Mucosa of descending colon (tissue), 3 donors: ENCODE data around the gene CNPY4. TPM values are rescaled to one million over a fixed set of nuclear protein-coding genes. Genes with fewer than 3 reads are reported as not detected.

Experiments used
- ATAC-seq: fragments of 200-7000 bp; cut with Tn5 transposase; one replicate; pipeline ENCODE4 v1.9.1; 2020; ENCODE audit warnings: mild to moderate bottlenecking, moderate library complexity
- DNase-seq, 3 donors: peaks; one replicate each; pipeline ENCODE4 v3.0.0-alpha.2; 2020
- H3K36me3 ChIP-seq: fragments of 200-600 bp; one replicate; pipeline ENCODE4 v1.8.0; 2021; ENCODE audit warnings: low read depth, mild to moderate bottlenecking
- H3K4me1 ChIP-seq: fragments of 200-600 bp; one replicate; pipeline ENCODE4 v1.8.0; 2021; ENCODE audit warnings: low read depth, mild to moderate bottlenecking
- H3K4me3 ChIP-seq: fragments of 200-600 bp; one replicate; pipeline ENCODE4 v1.8.0; 2021; ENCODE audit warnings: mild to moderate bottlenecking
- H3K9me3 ChIP-seq: fragments of 200-600 bp; one replicate; pipeline ENCODE4 v1.8.0; 2021; ENCODE audit warnings: mild to moderate bottlenecking
- intact Hi-C, 2 donors: fragments of 100-400 bp; cut with DNase I in 1 of 2; cut with micrococcal nuclease in 1 of 2; formaldehyde crosslinking; loops; one replicate each; pipeline versions ENCODE4 v1.11.0 to v1.11.1; 2022; cut with DNase I, micrococcal nuclease
- long read RNA-seq, 2 donors: library from polyadenylated mRNA; unstranded; transcript quantifications; one replicate each; pipeline ENCODE4 v2.0.0, GENCODE V29; 2019 to 2021
- total RNA-seq, 3 donors: library from RNA; stranded (reverse); fragmentation: NEBNext Ultra II Directional in 2 of 3; extraction: Animal tissue kit (Norgen Biotek cat#: 25700) in 2 of 3; gene quantifications; one replicate each; pipeline versions ENCODE4 v1.2.1 to v1.2.4, GENCODE V29; 2021 to 2023
- TF ChIP-seq, protein P1 (sequence below): fragments of 200-600 bp; IDR thresholded peaks from one replicate; pipeline ENCODE4 v1.8.0; 2022; ENCODE audit warnings: antibody characterized with exemption, mild to moderate bottlenecking
- donor health status: DM: no; HTN: no; CAD: no; lungs with moderate emphysema.
- donor health status: DM: no; HTN: no; CAD: no.
- donor health status: DM: no; HTN: yes; CAD: no.

Gene CNPY4, protein sequence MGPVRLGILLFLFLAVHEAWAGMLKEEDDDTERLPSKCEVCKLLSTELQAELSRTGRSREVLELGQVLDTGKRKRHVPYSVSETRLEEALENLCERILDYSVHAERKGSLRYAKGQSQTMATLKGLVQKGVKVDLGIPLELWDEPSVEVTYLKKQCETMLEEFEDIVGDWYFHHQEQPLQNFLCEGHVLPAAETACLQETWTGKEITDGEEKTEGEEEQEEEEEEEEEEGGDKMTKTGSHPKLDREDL
- 10 to 100 TPM in 1 of 3 donors, 1 to 10 TPM in 2; 7.8 to 19.4 (median 8.6) TPM for total RNA-seq
- long read RNA-seq, donor 1, transcript CNPY4-201 (6 exons, 1,502 nt) = major isoform, 11 of 13 reads
- long read RNA-seq, donor 1, partial matches to known transcripts = 2 of 13 reads
- long read RNA-seq, donor 1, other reads (novel, unspliced or antisense) = 0 of 13 reads
- long read RNA-seq, donor 2, partial matches to known transcripts = 0 of 5 reads
- long read RNA-seq, donor 2, other reads (novel, unspliced or antisense) = 2 of 5 reads

DNA sequence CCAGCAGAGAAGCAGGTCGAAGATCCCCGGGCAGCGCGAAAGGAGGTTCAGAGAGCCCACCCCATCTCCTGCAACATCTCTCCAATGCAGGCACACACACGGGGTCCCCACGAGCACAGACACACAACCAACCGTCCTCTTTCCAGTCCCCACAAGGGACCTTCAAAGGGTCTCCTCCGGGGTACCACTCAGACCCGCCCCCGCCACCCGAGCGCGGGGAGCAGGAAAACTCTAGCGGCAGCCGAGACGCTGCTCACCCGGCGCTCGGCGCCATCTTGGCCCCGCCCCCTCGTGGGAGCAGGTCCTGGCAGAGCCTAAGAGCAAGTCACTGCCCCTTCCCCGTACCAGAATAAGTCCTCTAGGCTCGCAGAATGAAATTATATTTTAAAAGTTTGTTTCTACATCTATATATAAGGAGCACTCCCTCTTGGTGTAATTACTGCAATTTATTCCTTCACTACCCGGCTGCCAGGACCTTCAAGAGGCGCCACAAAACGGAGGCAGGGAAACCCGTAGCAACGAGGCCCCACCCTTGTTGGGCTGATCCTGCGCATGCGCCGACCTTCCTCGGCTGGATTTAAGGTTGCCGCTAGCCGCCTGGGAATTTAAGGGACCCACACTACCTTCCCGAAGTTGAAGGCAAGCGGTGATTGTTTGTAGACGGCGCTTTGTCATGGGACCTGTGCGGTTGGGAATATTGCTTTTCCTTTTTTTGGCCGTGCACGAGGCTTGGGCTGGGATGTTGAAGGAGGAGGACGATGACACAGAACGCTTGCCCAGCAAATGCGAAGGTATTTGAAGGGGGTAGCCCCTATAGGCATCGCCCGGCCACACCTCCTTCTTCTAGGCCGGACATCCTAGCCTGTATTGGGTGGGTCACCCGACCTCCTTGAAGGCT lies at the start of gene CNPY4, which contains the start of gene TAF6:
TSS of gene CNPY4 (plus strand) at position 563 of the 898 bp plus-strand sequence. CDS start at position 674, 111 bp downstream.
TSS of gene TAF6 (minus strand) at position 287 of the 898 bp plus-strand sequence. CDS start 5,149 bp downstream, outside the sequence.
- intact Hi-C loops = no loop called here
- H3K4me3 ChIP-seq = peak within 1 kb of the TSS; percentile 54
- peak; percentile 94 to 97 (median 96) for DNase-seq
- peak; percentile 93 for ATAC-seq
- H3K9me3 ChIP-seq = no peaks in the 10 kb centered on the region
- TF ChIP-seq, protein P1, sequence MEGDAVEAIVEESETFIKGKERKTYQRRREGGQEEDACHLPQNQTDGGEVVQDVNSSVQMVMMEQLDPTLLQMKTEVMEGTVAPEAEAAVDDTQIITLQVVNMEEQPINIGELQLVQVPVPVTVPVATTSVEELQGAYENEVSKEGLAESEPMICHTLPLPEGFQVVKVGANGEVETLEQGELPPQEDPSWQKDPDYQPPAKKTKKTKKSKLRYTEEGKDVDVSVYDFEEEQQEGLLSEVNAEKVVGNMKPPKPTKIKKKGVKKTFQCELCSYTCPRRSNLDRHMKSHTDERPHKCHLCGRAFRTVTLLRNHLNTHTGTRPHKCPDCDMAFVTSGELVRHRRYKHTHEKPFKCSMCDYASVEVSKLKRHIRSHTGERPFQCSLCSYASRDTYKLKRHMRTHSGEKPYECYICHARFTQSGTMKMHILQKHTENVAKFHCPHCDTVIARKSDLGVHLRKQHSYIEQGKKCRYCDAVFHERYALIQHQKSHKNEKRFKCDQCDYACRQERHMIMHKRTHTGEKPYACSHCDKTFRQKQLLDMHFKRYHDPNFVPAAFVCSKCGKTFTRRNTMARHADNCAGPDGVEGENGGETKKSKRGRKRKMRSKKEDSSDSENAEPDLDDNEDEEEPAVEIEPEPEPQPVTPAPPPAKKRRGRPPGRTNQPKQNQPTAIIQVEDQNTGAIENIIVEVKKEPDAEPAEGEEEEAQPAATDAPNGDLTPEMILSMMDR = no peak
- H3K4me1 ChIP-seq = peaks cover 24% of the 10 kb centered on the region
- no peaks in the 10 kb centered on the region for H3K36me3 ChIP-seq

DNA sequence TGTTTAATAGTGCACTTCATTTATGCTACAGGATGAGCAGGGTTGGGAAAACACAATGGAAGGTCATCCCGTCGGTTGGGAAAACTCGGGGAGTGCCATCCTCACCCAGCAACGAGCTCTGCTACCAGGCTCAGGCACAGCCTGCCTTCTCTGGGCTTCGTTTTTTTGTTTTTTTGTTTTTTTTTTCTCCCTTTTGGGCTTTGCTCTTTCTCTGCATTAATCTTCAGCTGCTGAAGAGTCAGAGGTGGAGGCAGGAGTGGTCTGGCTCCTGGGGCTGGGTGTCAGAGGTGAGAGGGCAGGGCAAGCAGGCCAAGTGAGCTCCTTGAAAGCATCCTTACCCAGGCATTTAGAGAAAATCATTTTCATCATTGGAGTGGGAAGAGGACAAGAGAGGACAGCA lies 49.4 kb upstream of the CNPY4 start:
- DNase-seq (no peak), ATAC-seq (no peak)
- Histone ChIP-seq H3K4me3 (no peak overlapping the region), H3K4me1 (no peaks in the 10 kb centered on the region), H3K36me3 (peaks cover 34% of the 10 kb centered on the region), H3K9me3 (peaks cover 28% of the 10 kb centered on the region)
- intact Hi-C loops = no loop called here
- TF ChIP-seq, protein P1 = no peak

DNA sequence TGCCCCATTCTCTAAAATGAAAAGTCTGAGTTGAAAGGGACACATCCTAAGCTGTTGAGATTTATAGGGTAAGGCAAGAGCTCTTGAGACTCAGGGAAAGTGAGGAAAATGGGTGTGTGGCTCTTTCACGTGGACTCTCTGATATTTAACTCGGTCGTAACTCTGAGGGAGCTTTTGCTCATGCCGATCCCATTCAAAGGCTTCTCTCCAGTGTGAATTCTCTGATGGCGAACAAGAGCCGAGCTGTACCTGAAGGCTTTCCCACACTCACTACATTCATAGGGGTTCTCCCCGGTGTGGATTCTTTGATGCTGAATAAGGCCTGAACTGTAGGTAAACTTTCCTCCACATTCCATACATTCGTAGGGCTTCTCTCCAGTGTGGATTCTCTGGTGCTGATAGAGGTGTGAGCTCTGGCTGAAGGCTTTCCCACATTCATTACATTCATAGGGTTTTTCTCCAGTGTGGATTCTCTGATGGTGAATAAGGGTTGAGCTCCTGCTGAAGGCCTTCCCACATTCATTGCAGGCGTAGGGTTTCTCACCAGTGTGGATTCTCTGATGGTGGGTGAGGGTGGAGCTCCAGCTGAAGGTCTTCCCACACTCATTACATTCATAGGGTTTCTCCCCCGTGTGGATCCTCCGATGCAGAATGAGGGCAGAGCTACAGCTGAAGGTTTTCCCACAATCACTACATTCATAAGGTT lies 48.3 kb upstream of the CNPY4 start:
- intact Hi-C loops = no loop called here
- ATAC-seq (no peak), DNase-seq (no peak)
- Histone ChIP-seq H3K4me3 (no peak overlapping the region), H3K9me3 (peaks cover 28% of the 10 kb centered on the region), H3K36me3 (peaks cover 34% of the 10 kb centered on the region), H3K4me1 (no peaks in the 10 kb centered on the region)
- TF ChIP-seq, protein P1 = no peak

DNA sequence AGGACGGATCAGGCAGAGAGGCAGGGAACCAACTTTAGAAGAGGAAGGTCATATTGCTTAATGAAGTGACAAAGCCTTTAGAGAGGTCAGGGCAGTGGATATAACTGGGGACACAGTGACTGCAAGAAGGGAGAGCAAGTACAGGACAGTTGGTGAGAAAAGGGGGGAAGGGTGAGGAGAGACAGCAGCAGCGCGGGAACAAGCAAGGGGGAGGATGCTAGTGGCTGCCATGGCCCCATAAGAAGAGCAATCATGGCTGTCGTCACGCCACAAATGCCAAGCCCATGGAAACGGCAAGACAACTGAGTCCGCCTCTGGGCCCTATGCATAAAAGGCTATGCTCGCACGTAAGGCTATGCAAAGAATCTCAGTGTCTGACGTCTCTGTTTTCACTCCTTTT lies 47.0 kb upstream of the CNPY4 start:
- intact Hi-C loops = no loop called here
- TF ChIP-seq, protein P1 = no peak
- no peak overlapping the region for H3K4me3 ChIP-seq
- H3K36me3 ChIP-seq = peaks cover 34% of the 10 kb centered on the region
- H3K9me3 ChIP-seq = peaks cover 28% of the 10 kb centered on the region
- DNase-seq (no peak), ATAC-seq (no peak)
- peaks cover 9% of the 10 kb centered on the region for H3K4me1 ChIP-seq

DNA sequence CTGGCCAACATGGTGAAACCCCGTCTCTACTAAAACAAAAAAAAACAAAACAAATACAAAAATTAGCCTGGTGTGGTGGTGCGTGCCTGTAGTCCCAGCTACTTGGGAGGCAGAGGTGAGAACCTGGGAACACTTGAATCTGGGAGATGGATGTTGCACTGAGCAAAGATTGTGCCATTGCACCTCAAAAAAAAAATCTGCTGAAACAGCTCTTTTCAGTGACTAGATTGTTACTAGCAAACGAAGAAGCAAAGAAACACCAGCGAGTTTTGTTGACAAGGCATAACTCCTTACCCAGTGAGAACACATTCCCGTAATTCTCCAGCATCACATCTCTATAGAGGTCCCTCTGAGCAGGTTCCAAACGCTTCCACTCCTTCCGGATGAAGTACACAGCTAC lies 44.6 kb upstream of the CNPY4 start:
- TF ChIP-seq, protein P1 = no peak
- H3K9me3 ChIP-seq = peaks cover 28% of the 10 kb centered on the region
- no peak overlapping the region for H3K4me3 ChIP-seq
- intact Hi-C loops = no loop called here
- ATAC-seq = no peak
- H3K4me1 ChIP-seq = peaks cover 32% of the 10 kb centered on the region
- peaks cover 34% of the 10 kb centered on the region for H3K36me3 ChIP-seq
- DNase-seq = no peak
